SK-N-SH treated with all-trans-retinoic acid at 6 μM for 48 hours (cell line): Measurements from ENCODE around the gene KISS1.

Experiments
- ATAC-seq: fragments of 200-7000 bp; cut with Tn5 transposase; 3 replicates; pipeline ENCODE4 v1.9.1; 2020; ENCODE audit warnings: mild to moderate bottlenecking, moderate library complexity
- CSDC2 ChIP-seq: fragments of 250-450 bp; sonication (Bioruptor Pico); IDR thresholded peaks from 2 replicates; pipeline ENCODE4 v1.5.0; 2020; ENCODE audit warnings: mild to moderate bottlenecking, moderate library complexity
- ESRRG ChIP-seq: fragments of 250-450 bp; sonication (Bioruptor Pico); IDR thresholded peaks from 2 replicates; pipeline ENCODE4 v1.6.1; 2021; ENCODE audit warnings: mild to moderate bottlenecking
- ISL1 ChIP-seq: fragments of 250-450 bp; sonication (Bioruptor Pico); IDR thresholded peaks from 2 replicates; pipeline ENCODE4 v2.1.2; 2022; ENCODE audit warnings: mild to moderate bottlenecking, moderate library complexity
- OSR1 ChIP-seq: fragments of 250-450 bp; sonication (Bioruptor Pico); IDR thresholded peaks from 2 replicates; pipeline ENCODE4 v1.8.0; 2022; ENCODE audit warnings: moderate library complexity, mild to moderate bottlenecking, inconsistent platforms
- PPARA ChIP-seq: fragments of 250-450 bp; sonication (Bioruptor Pico); IDR thresholded peaks from 2 replicates; pipeline ENCODE4 v1.5.0; 2020; ENCODE audit warnings: mild to moderate bottlenecking, borderline replicate concordance
- RARB ChIP-seq: fragments of 250-450 bp; sonication (Bioruptor Pico); IDR thresholded peaks from 2 replicates; pipeline ENCODE4 v1.8.0; 2021; ENCODE audit warnings: mild to moderate bottlenecking, moderate library complexity
- SNAI2 ChIP-seq: fragments of 250-450 bp; sonication (Bioruptor Pico); IDR thresholded peaks from 2 replicates; pipeline ENCODE4 v1.5.0; 2020; ENCODE audit warnings: mild to moderate bottlenecking, moderate library complexity
- TCF4 ChIP-seq: fragments of 250-450 bp; sonication (Bioruptor Pico); IDR thresholded peaks from 2 replicates; pipeline ENCODE4 v1.8.0; 2021; ENCODE audit warnings: mild to moderate bottlenecking, moderate library complexity, borderline replicate concordance
- TOX ChIP-seq: fragments of 250-450 bp; sonication (Bioruptor Pico); IDR thresholded peaks from 2 replicates; pipeline ENCODE4 v1.8.0; 2021; ENCODE audit warnings: mild to moderate bottlenecking, moderate library complexity, borderline replicate concordance
- ZFP3 ChIP-seq: fragments of 250-450 bp; sonication (Bioruptor Pico); IDR thresholded peaks from 2 replicates; pipeline ENCODE4 v1.5.0; 2020; ENCODE audit warnings: mild to moderate bottlenecking, moderate library complexity
- ZFP30 ChIP-seq: fragments of 450-650 bp; formaldehyde crosslinking; IDR thresholded peaks from 2 replicates; pipeline ENCODE4 v1.5.0; 2022; ENCODE audit warnings: mild to moderate bottlenecking, moderate library complexity
- ZNF565 ChIP-seq: fragments of 450-650 bp; formaldehyde crosslinking; conservative IDR thresholded peaks from 2 replicates; pipeline ENCODE4 v1.5.0; 2020; ENCODE audit warnings: low read depth, mild to moderate bottlenecking, moderate library complexity
- ZNF70 ChIP-seq: fragments of 450-650 bp; formaldehyde crosslinking; IDR thresholded peaks from 2 replicates; pipeline ENCODE4 v1.5.0; 2020; ENCODE audit warnings: mild to moderate bottlenecking, moderate library complexity
- ZNF8 ChIP-seq: fragments of 450-650 bp; formaldehyde crosslinking; IDR thresholded peaks from 2 replicates; pipeline ENCODE4 v1.5.0; 2020; ENCODE audit warnings: mild to moderate bottlenecking, moderate library complexity
- TF ChIP-seq, protein P1 (sequence below): fragments of 250-450 bp; sonication (Bioruptor Pico); IDR thresholded peaks from 2 replicates; pipeline ENCODE4 v1.8.0; 2021; ENCODE audit warnings: low read depth, mild to moderate bottlenecking, moderate library complexity, borderline replicate concordance
- TF ChIP-seq, protein P2 (sequence below): fragments of 250-450 bp; sonication (Bioruptor Pico); IDR thresholded peaks from 2 replicates; pipeline ENCODE4 v1.5.1; 2021; ENCODE audit warnings: mild to moderate bottlenecking, moderate library complexity
- TF ChIP-seq, protein P3 (sequence below): fragments of 250-450 bp; sonication (Bioruptor Pico); IDR thresholded peaks from 2 replicates; pipeline ENCODE4 v1.5.0; 2020; ENCODE audit warnings: mild to moderate bottlenecking, moderate library complexity

KISS1 gene

DNA sequence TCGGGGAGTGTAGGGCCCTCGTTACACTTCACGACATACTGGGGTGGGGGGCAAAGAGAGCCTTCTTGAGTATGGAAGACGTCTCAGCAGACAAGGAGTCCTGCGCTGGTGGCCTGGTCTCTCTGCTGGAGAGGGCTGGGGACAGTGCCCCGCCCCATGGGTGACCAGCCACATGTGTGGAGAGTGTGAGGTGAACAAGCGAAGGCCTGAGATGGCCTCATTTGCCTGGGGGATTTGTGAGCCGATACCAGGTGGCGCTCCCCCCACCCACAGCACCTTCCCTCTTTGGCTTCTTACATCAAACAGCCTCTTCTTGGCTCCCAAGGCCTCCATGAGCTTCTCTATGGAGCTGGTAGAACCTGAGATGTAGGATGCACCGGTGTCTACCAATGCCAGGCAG lies 40.4 kb downstream of the KISS1 start:
- TF ChIP-seq, protein P1, sequence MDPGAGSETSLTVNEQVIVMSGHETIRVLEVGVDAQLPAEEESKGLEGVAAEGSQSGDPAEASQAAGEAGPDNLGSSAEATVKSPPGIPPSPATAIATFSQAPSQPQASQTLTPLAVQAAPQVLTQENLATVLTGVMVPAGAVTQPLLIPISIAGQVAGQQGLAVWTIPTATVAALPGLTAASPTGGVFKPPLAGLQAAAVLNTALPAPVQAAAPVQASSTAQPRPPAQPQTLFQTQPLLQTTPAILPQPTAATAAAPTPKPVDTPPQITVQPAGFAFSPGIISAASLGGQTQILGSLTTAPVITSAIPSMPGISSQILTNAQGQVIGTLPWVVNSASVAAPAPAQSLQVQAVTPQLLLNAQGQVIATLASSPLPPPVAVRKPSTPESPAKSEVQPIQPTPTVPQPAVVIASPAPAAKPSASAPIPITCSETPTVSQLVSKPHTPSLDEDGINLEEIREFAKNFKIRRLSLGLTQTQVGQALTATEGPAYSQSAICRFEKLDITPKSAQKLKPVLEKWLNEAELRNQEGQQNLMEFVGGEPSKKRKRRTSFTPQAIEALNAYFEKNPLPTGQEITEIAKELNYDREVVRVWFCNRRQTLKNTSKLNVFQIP (CRISPR knock-in tag), result no peak
- no peak for TF ChIP-seq ZFP3 (CRISPR knock-in tag)
- no peak for TF ChIP-seq ZNF8 (CRISPR knock-in tag)
- no peak for TF ChIP-seq PPARA
- TF ChIP-seq, protein P2, sequence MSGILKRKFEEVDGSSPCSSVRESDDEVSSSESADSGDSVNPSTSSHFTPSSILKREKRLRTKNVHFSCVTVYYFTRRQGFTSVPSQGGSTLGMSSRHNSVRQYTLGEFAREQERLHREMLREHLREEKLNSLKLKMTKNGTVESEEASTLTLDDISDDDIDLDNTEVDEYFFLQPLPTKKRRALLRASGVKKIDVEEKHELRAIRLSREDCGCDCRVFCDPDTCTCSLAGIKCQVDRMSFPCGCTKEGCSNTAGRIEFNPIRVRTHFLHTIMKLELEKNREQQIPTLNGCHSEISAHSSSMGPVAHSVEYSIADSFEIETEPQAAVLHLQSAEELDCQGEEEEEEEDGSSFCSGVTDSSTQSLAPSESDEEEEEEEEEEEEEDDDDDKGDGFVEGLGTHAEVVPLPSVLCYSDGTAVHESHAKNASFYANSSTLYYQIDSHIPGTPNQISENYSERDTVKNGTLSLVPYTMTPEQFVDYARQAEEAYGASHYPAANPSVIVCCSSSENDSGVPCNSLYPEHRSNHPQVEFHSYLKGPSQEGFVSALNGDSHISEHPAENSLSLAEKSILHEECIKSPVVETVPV (CRISPR knock-in tag), result no peak
- TF ChIP-seq ESRRG (CRISPR knock-in tag), result no peak
- TF ChIP-seq ZFP30 (CRISPR knock-in tag), result no peak
- TF ChIP-seq CSDC2 (CRISPR knock-in tag), result no peak
- TF ChIP-seq SNAI2 (CRISPR knock-in tag), result no peak
- TF ChIP-seq, protein P3, sequence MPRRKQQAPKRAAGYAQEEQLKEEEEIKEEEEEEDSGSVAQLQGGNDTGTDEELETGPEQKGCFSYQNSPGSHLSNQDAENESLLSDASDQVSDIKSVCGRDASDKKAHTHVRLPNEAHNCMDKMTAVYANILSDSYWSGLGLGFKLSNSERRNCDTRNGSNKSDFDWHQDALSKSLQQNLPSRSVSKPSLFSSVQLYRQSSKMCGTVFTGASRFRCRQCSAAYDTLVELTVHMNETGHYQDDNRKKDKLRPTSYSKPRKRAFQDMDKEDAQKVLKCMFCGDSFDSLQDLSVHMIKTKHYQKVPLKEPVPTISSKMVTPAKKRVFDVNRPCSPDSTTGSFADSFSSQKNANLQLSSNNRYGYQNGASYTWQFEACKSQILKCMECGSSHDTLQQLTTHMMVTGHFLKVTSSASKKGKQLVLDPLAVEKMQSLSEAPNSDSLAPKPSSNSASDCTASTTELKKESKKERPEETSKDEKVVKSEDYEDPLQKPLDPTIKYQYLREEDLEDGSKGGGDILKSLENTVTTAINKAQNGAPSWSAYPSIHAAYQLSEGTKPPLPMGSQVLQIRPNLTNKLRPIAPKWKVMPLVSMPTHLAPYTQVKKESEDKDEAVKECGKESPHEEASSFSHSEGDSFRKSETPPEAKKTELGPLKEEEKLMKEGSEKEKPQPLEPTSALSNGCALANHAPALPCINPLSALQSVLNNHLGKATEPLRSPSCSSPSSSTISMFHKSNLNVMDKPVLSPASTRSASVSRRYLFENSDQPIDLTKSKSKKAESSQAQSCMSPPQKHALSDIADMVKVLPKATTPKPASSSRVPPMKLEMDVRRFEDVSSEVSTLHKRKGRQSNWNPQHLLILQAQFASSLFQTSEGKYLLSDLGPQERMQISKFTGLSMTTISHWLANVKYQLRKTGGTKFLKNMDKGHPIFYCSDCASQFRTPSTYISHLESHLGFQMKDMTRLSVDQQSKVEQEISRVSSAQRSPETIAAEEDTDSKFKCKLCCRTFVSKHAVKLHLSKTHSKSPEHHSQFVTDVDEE (CRISPR knock-in tag), result no peak
- no peak for TF ChIP-seq ISL1 (CRISPR knock-in tag)
- no peak for TF ChIP-seq RARB
- TF ChIP-seq ZNF565 (CRISPR knock-in tag), result no peak
- no peak for ATAC-seq

DNA sequence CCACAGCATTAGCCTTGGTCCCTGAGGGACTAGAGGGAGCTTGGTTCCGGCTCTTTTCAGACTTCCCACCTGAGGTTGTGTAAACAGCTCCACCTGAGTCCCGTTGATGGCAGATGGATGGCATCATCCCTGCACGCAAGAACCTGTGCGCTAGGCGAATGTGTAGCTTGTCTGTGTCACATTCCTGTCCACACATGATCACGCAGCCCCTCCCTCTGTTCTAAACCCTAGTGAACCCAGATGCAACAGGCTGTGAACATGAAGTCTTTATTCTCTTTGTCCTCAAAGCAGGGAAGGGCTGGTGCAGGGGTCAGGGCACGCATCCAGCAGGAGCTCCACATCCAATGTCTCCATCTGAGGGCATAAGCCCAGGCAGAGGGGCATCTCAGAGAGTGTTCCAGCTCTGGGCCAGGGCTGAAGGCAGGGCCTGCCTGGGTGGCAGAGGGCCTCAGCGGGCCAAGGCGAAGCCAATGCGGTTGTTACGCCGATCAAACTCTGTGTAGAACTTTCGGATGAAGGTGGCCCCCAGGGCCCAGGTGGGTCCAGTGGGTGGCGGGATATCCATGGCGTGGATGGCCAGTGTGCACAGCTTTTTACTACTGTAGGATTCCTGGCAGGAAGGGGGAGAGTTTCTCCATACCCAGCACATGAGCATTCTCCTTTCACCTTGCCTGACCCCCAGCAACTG lies 41.6 kb downstream of the KISS1 start:
- TF ChIP-seq SNAI2 (CRISPR knock-in tag) (no peak), ISL1 (CRISPR knock-in tag) (no peak), OSR1 (no peak), TCF4 (CRISPR knock-in tag) (no peak), ZNF8 (CRISPR knock-in tag) (no peak), RARB (no peak)
- TF ChIP-seq, protein P1 (CRISPR knock-in tag), result no peak
- no peak for ATAC-seq

DNA sequence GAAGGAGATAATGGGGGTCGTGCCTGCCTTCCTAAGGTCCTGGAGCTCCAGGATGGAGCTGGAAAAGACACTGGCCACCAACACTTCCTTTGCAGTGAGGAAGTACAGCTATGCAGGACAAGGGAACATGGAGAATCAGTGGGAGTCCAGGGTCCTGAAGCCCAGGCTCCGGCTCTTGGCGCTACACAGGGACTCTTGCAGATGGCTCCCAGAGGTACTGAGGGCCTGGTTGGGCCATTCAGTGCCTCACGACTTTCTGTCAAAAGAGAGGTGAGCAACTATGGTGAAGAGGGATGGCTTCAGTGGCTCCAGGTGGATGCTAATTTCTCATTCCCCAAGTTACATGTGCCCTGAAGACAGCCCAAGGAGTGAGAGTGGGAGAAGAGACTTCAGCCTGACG lies 42.6 kb downstream of the KISS1 start:
- ATAC-seq, result no peak
- no peak for TF ChIP-seq SNAI2 (CRISPR knock-in tag)
- TF ChIP-seq ZNF70 (CRISPR knock-in tag), result no peak
- no peak for TF ChIP-seq ZFP30 (CRISPR knock-in tag)
- no peak for TF ChIP-seq TCF4 (CRISPR knock-in tag)

DNA sequence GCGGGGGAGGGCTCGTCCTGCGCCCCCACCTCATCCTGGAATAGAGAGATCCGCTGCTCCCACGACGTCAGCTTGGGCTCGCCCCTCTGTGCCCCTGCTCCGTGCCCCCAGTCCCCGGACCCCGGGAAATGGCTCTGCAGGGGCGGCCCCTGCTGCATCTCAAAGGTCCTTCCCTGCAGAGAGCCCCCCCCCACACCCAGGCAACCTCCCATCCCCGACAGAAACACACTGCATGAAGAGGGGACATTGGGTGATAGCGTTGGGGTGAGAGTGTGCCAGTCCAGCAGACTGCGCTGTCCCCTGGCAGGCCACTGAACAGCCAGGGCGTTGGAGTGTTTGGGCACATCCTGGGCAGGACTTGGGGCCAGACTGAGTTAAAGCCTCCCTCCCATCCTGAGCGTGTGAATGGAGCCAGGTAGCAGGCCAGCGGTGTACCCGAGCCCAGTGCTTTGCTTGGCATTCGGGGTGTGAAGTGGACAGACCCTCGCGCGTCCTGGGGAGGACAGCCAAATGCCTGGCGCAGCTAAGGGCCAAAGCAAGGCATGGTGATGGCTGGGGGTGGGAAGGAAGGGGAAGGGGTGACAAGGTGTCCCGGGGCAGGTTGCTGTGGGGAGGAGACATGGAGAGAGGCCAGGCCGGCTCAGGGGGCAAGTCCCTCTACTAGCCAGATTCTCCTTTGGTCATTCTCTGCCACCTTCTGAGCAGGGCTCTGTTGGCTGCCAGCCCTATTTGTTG lies 43.8 kb downstream of the KISS1 start:
- TF ChIP-seq TOX (CRISPR knock-in tag) (no peak), ZNF565 (CRISPR knock-in tag) (no peak)
- ATAC-seq, result peak; percentile 28
